Astrocyte (in vitro differentiated cells and primary cell): ENCODE measurements around the gene ANKFY1. TPM values are rescaled to one million over a fixed set of nuclear protein-coding genes. Genes with fewer than 3 reads are reported as not detected.
A peak's percentile ranks its signal among the peaks of the same experiment; 100 is the strongest.

Experiments used
- DNase-seq: peaks from one replicate; pipeline ENCODE4 v3.0.0-alpha.2; 2010; ENCODE audit warnings: low read depth
- FAIRE-seq: peaks from 2 replicates; lab custom pipeline; 2011; peaks lifted over from hg19 to GRCh38; lab: Jason Lieb, UNC
- H2AFZ ChIP-seq: 2 replicates; pipeline ENCODE4 v1.6.0; 2012; ENCODE audit warnings: low read depth, low read length, inconsistent platforms
- H3K27ac ChIP-seq: 2 replicates; pipeline ENCODE4 v1.5.1; 2011; ENCODE audit warnings: low read depth, low read length, inconsistent platforms
- H3K27me3 ChIP-seq: 2 replicates; pipeline ENCODE4 v1.6.0; 2011; ENCODE audit warnings: low read length, inconsistent platforms; ENCODE audit not compliant: insufficient read depth
- H3K36me3 ChIP-seq: 2 replicates; pipeline ENCODE4 v1.5.1; 2011; ENCODE audit warnings: low read length, inconsistent platforms; ENCODE audit not compliant: insufficient read depth
- H3K4me1 ChIP-seq: 2 replicates; pipeline ENCODE4 v1.5.1; 2011; ENCODE audit warnings: low read length, inconsistent platforms; ENCODE audit not compliant: insufficient read depth
- H3K4me2 ChIP-seq: 2 replicates; pipeline ENCODE4 v1.6.0; 2012; ENCODE audit warnings: low read length, inconsistent platforms
- H3K4me3 ChIP-seq: 2 replicates; pipeline ENCODE4 v1.5.1; 2011; ENCODE audit warnings: low read depth, mild to moderate bottlenecking, low read length, inconsistent platforms; ENCODE audit not compliant: insufficient read depth
- H3K79me2 ChIP-seq: 2 replicates; pipeline ENCODE4 v1.6.0; 2012; ENCODE audit warnings: mild to moderate bottlenecking, low read length, inconsistent platforms; ENCODE audit not compliant: insufficient read depth
- H3K9ac ChIP-seq: 2 replicates; pipeline ENCODE4 v1.6.0; 2012; ENCODE audit warnings: mild to moderate bottlenecking, low read length, inconsistent platforms
- H3K9me3 ChIP-seq: 2 replicates; pipeline ENCODE4 v1.5.1; 2012; ENCODE audit warnings: low read depth, mild to moderate bottlenecking, low read length, inconsistent platforms; ENCODE audit not compliant: insufficient read depth
- H4K20me1 ChIP-seq: 2 replicates; pipeline ENCODE4 v1.6.0; 2012; ENCODE audit warnings: low read length, inconsistent platforms; ENCODE audit not compliant: insufficient read depth
- H3K27ac Mint-ChIP-seq: one replicate; pipeline ENCODE4 v1.8.0; 2021; ENCODE audit warnings: mild to moderate bottlenecking, mixed read lengths; ENCODE audit not compliant: unreplicated experiment
- H3K27me3 Mint-ChIP-seq: one replicate; pipeline ENCODE4 v1.8.0; 2021; ENCODE audit warnings: low read depth, mixed read lengths; ENCODE audit not compliant: unreplicated experiment
- H3K36me3 Mint-ChIP-seq: one replicate; pipeline ENCODE4 v1.8.0; 2021; ENCODE audit warnings: low read depth, mixed read lengths; ENCODE audit not compliant: unreplicated experiment
- H3K4me1 Mint-ChIP-seq: one replicate; pipeline ENCODE4 v1.8.0; 2021; ENCODE audit warnings: low read depth, mixed read lengths; ENCODE audit not compliant: unreplicated experiment
- H3K4me3 Mint-ChIP-seq: one replicate; pipeline ENCODE4 v1.8.0; 2021; ENCODE audit warnings: mild to moderate bottlenecking, moderate library complexity, mixed read lengths; ENCODE audit not compliant: unreplicated experiment
- H3K9me3 Mint-ChIP-seq: one replicate; pipeline ENCODE4 v1.8.0; 2021; ENCODE audit warnings: mild to moderate bottlenecking, mixed read lengths; ENCODE audit not compliant: unreplicated experiment
- EZH2 ChIP-seq: IDR thresholded peaks from 2 replicates; pipeline ENCODE4 v1.6.1; 2012; ENCODE audit warnings: mild to moderate bottlenecking, low read length, inconsistent platforms; ENCODE audit not compliant: insufficient read depth
- total RNA-seq: library from RNA; stranded (reverse); gene quantifications from 2 replicates; pipeline ENCODE4 v1.2.1, GENCODE V29; 2021
- TF ChIP-seq, protein P1 (sequence below): IDR thresholded peaks from 2 replicates; pipeline ENCODE4 v1.5.1; 2011; ENCODE audit warnings: low read depth, mild to moderate bottlenecking, inconsistent platforms, low read length, moderate library complexity; ENCODE audit not compliant: insufficient read depth

The ANKFY1 gene
- total RNA-seq, 1 donor from 2014 or later: 52.0 TPM

DNA sequence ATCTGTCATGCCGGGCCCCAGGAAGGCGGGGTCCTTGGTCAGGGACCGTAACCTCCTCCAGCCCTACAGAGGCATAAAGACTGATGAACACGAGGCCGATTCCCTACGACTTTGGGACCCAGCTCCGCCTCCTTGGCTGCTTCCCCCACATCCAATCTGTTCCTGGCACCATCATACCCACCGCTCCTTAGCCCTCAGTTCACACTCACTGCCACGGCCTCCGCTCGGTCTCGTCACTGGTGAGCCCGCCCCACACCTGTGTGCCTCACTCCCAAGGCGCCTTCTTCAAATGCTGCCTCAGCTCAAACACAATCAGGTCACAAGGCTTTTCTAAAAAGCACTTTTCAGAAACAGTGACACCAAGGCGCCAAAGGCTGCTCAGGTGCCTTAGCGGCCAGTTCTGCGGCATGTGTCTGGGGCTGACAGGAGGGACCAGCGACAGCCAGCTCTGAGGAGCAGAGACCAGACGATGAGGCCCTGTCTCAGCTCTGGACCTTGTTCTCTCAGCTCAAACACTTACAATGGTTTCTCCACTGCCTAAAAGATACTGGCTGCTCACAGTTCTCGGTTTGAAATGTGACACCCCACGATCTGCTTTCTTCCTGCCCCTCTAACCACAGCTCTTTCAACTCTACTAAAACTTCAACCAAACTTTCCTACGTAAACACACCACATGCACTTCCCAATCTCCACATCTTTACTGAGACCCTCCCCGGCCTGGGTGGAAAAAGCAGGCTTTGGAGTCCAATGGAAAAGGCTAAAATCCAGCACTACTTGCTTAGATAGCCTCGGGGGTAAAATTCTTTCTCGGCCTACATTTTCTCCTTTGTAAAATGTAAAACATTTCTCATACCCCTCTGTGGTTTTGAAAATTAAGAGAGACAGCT, 87.6 kb downstream of the ANKFY1 start:
- Histone ChIP-seq H3K79me2 (no peaks in the 10 kb centered on the region), H4K20me1 (peaks cover 22% of the 10 kb centered on the region), H2AFZ (no peak overlapping the region), H3K27me3 (no peaks in the 10 kb centered on the region), H3K9me3 (no peaks in the 10 kb centered on the region), H3K4me1 (no peaks in the 10 kb centered on the region), H3K4me3 (no peak overlapping the region), H3K36me3 (peaks cover 58% of the 10 kb centered on the region), H3K27ac (no peak overlapping the region), H3K9ac (no peak overlapping the region), H3K4me2 (no peak overlapping the region)
- H3K4me3 Mint-ChIP-seq: no peak overlapping the region
- no peaks in the 10 kb centered on the region for H3K27me3 Mint-ChIP-seq
- TF ChIP-seq, protein P1, sequence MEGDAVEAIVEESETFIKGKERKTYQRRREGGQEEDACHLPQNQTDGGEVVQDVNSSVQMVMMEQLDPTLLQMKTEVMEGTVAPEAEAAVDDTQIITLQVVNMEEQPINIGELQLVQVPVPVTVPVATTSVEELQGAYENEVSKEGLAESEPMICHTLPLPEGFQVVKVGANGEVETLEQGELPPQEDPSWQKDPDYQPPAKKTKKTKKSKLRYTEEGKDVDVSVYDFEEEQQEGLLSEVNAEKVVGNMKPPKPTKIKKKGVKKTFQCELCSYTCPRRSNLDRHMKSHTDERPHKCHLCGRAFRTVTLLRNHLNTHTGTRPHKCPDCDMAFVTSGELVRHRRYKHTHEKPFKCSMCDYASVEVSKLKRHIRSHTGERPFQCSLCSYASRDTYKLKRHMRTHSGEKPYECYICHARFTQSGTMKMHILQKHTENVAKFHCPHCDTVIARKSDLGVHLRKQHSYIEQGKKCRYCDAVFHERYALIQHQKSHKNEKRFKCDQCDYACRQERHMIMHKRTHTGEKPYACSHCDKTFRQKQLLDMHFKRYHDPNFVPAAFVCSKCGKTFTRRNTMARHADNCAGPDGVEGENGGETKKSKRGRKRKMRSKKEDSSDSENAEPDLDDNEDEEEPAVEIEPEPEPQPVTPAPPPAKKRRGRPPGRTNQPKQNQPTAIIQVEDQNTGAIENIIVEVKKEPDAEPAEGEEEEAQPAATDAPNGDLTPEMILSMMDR: no peak
- no peak for TF ChIP-seq EZH2
- peaks cover 39% of the 10 kb centered on the region for H3K36me3 Mint-ChIP-seq
- DNase-seq: peak; percentile 6
- H3K27ac Mint-ChIP-seq: peak overlapping the region; percentile 1
- H3K4me1 Mint-ChIP-seq: peaks cover 5% of the 10 kb centered on the region
- no peak for FAIRE-seq
- H3K9me3 Mint-ChIP-seq: no peaks in the 10 kb centered on the region

DNA sequence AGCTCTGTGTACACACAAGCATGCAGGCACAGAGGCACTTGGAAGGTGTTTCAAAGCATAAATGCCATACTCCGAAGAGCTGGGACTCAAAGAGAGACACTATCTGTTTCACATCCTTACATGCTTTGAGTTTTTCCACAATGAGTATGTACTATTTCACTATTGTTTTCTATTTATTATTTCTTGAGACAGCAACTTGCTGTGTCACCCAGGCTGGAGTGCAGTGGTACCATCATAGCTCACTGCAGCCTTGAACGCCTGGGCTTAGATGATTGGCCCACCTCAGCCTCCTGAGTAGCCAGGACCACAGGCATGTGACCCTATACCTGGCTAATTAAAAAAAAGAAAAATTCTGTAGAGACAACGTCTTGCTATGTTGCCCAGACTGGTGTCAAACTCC, 89.2 kb downstream of the ANKFY1 start:
- peaks cover 43% of the 10 kb centered on the region for H3K36me3 Mint-ChIP-seq
- Histone ChIP-seq H4K20me1 (peaks cover 22% of the 10 kb centered on the region), H3K9me3 (no peaks in the 10 kb centered on the region), H3K79me2 (no peaks in the 10 kb centered on the region), H3K4me1 (no peaks in the 10 kb centered on the region), H3K27me3 (no peaks in the 10 kb centered on the region), H3K27ac (no peak overlapping the region), H2AFZ (no peak overlapping the region), H3K9ac (no peak overlapping the region), H3K36me3 (peaks cover 62% of the 10 kb centered on the region), H3K4me3 (no peak overlapping the region), H3K4me2 (no peak overlapping the region)
- no peak for FAIRE-seq
- H3K27me3 Mint-ChIP-seq: no peaks in the 10 kb centered on the region
- no peak overlapping the region for H3K4me3 Mint-ChIP-seq
- no peak for DNase-seq
- H3K4me1 Mint-ChIP-seq: peaks cover 5% of the 10 kb centered on the region
- TF ChIP-seq EZH2: no peak
- TF ChIP-seq, protein P1: no peak
- H3K9me3 Mint-ChIP-seq: no peaks in the 10 kb centered on the region
- no peak overlapping the region for H3K27ac Mint-ChIP-seq

DNA sequence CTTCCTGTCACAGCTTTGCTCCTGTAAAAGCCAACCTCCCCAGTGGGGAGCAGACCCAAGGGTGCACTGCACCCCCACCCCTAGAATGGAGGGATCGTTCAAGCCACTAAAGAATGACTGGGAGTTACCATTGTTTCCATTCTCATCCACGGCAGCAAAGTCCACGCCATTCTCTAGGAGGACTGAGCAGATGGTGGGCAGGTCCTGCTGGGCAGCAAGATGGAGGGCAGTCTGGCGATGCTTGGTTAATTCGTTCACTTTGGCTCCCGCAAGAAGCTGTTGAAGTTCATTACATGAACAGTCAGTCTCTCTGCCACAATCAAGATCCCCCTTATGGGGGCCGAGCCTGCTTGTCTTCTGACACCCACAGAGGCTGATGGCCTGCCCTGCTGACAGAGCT, 90.0 kb downstream of the ANKFY1 start:
- H3K4me3 ChIP-seq: no peak overlapping the region
- H4K20me1 ChIP-seq: peaks cover 22% of the 10 kb centered on the region
- DNase-seq: no peak
- no peaks in the 10 kb centered on the region for H3K79me2 ChIP-seq
- H3K4me1 ChIP-seq: no peaks in the 10 kb centered on the region
- H2AFZ ChIP-seq: no peak overlapping the region
- TF ChIP-seq, protein P1: no peak
- TF ChIP-seq EZH2: no peak
- FAIRE-seq: no peak
- H3K9me3 ChIP-seq: no peaks in the 10 kb centered on the region
- H3K36me3 ChIP-seq: peaks cover 61% of the 10 kb centered on the region
- H3K27ac Mint-ChIP-seq: no peak overlapping the region
- peaks cover 45% of the 10 kb centered on the region for H3K36me3 Mint-ChIP-seq
- H3K4me1 Mint-ChIP-seq: peaks cover 5% of the 10 kb centered on the region
- H3K9me3 Mint-ChIP-seq: no peaks in the 10 kb centered on the region
- H3K27me3 ChIP-seq: no peaks in the 10 kb centered on the region
- no peak overlapping the region for H3K9ac ChIP-seq
- no peak overlapping the region for H3K4me2 ChIP-seq
- H3K27me3 Mint-ChIP-seq: no peaks in the 10 kb centered on the region
- H3K4me3 Mint-ChIP-seq: no peak overlapping the region
- H3K27ac ChIP-seq: no peak overlapping the region
